ENCODE data around the gene SYCP2L. TPM values are rescaled to one million over a fixed set of nuclear protein-coding genes. Genes with fewer than 3 reads are reported as not detected.

SYCP2L gene
- total and polyA plus RNA-seq, 2 donors from 2014 or later, result 1.0 to 1.5 TPM

GRCh38 chr6:11015102-11015501, 128.2 kb downstream of the SYCP2L start:
- no peak overlapping the region for H3K4me3 ChIP-seq (ENCODE audit: low read length in 3 of 3)
- H3K9me3 ChIP-seq (ENCODE audit: control insufficient read depth in 2 of 3, insufficient read depth in 1 of 3, low read length in 3 of 3), result no peaks in the 10 kb centered on the region
- no peaks in the 10 kb centered on the region for H3K36me3 ChIP-seq (ENCODE audit: control insufficient read depth in 2 of 3, insufficient read depth in 3 of 3, low read length in 3 of 3)
- FAIRE-seq (no peak), DNase-seq (no peak)
- no peaks in the 10 kb centered on the region for H3K4me1 ChIP-seq (ENCODE audit: control insufficient read depth in 2 of 3, insufficient read depth in 2 of 3, low read depth in 1 of 3, low read length in 3 of 3)
- no peak overlapping the region for H3K9ac ChIP-seq (ENCODE audit: low read length in 3 of 3)
- TF ChIP-seq CTCF (IDR thresholded peaks at IDR 0.05; ENCODE audit: borderline replicate concordance, extremely low read depth, insufficient read depth), result no peak
- H3K27me3 ChIP-seq (ENCODE audit: control insufficient read depth, insufficient read depth, low read length), result no peaks in the 10 kb centered on the region
- intact Hi-C loops (cut with DNase I), result no loop called here
- H3K27ac ChIP-seq (ENCODE audit: low read depth in 2 of 2, low read length in 2 of 2), result no peak overlapping the region

- H3K36me3 ChIP-seq (ENCODE audit: control insufficient read depth in 2 of 3, insufficient read depth in 3 of 3, low read length in 3 of 3), result no peaks in the 10 kb centered on the region
- H3K4me1 ChIP-seq (ENCODE audit: control insufficient read depth in 2 of 3, insufficient read depth in 2 of 3, low read depth in 1 of 3, low read length in 3 of 3), result no peaks in the 10 kb centered on the region
- no peak overlapping the region for H3K27ac ChIP-seq (ENCODE audit: low read depth in 2 of 2, low read length in 2 of 2)
- no peaks in the 10 kb centered on the region for H3K27me3 ChIP-seq (ENCODE audit: control insufficient read depth, insufficient read depth, low read length)
- no peak for TF ChIP-seq CTCF (IDR thresholded peaks at IDR 0.05; ENCODE audit: borderline replicate concordance, extremely low read depth, insufficient read depth)
- no peak overlapping the region for H3K4me3 ChIP-seq (ENCODE audit: low read length in 3 of 3)
- no peak overlapping the region for H3K9ac ChIP-seq (ENCODE audit: low read length in 3 of 3)
- H3K9me3 ChIP-seq (ENCODE audit: control insufficient read depth in 2 of 3, insufficient read depth in 1 of 3, low read length in 3 of 3), result no peaks in the 10 kb centered on the region
- DNase-seq (no peak), FAIRE-seq (no peak)
- intact Hi-C loops (cut with DNase I), result no loop called here
These were observed 129.6 kb downstream of the SYCP2L start for GRCh38 chr6:11016452-11016851.

- no peak overlapping the region for H3K4me3 ChIP-seq (ENCODE audit: low read length in 3 of 3)
- no peak overlapping the region for H3K27ac ChIP-seq (ENCODE audit: low read depth in 2 of 2, low read length in 2 of 2)
- H3K4me1 ChIP-seq (ENCODE audit: control insufficient read depth in 2 of 3, insufficient read depth in 2 of 3, low read depth in 1 of 3, low read length in 3 of 3), result no peaks in the 10 kb centered on the region
- intact Hi-C loops (cut with DNase I), result no loop called here
- H3K36me3 ChIP-seq (ENCODE audit: control insufficient read depth in 2 of 3, insufficient read depth in 3 of 3, low read length in 3 of 3), result no peaks in the 10 kb centered on the region
- TF ChIP-seq CTCF (IDR thresholded peaks at IDR 0.05; ENCODE audit: borderline replicate concordance, extremely low read depth, insufficient read depth), result no peak
- H3K9ac ChIP-seq (ENCODE audit: low read length in 3 of 3), result no peak overlapping the region
- DNase-seq, result no peak
- no peaks in the 10 kb centered on the region for H3K27me3 ChIP-seq (ENCODE audit: control insufficient read depth, insufficient read depth, low read length)
- no peaks in the 10 kb centered on the region for H3K9me3 ChIP-seq (ENCODE audit: control insufficient read depth in 2 of 3, insufficient read depth in 1 of 3, low read length in 3 of 3)
- no peak for FAIRE-seq
These were observed 130.2 kb downstream of the SYCP2L start for GRCh38 chr6:11017090-11017489.

- FAIRE-seq (no peak), DNase-seq (no peak)
- Histone ChIP-seq H3K9ac (ENCODE audit: low read length in 3 of 3) (no peak overlapping the region), H3K27me3 (ENCODE audit: control insufficient read depth, insufficient read depth, low read length) (no peaks in the 10 kb centered on the region), H3K9me3 (ENCODE audit: control insufficient read depth in 2 of 3, insufficient read depth in 1 of 3, low read length in 3 of 3) (no peaks in the 10 kb centered on the region), H3K27ac (ENCODE audit: low read depth in 2 of 2, low read length in 2 of 2) (no peak overlapping the region), H3K4me1 (ENCODE audit: control insufficient read depth in 2 of 3, insufficient read depth in 2 of 3, low read depth in 1 of 3, low read length in 3 of 3) (no peaks in the 10 kb centered on the region), H3K4me3 (ENCODE audit: low read length in 3 of 3) (no peak overlapping the region), H3K36me3 (ENCODE audit: control insufficient read depth in 2 of 3, insufficient read depth in 3 of 3, low read length in 3 of 3) (no peaks in the 10 kb centered on the region)
- TF ChIP-seq CTCF (IDR thresholded peaks at IDR 0.05; ENCODE audit: borderline replicate concordance, extremely low read depth, insufficient read depth), result no peak
- intact Hi-C loops (cut with DNase I), result no loop called here
These were observed 131.4 kb downstream of the SYCP2L start for GRCh38 chr6:11018225-11018624.
